ENCODE results near the gene SLF2. TPM values are rescaled to one million over a fixed set of nuclear protein-coding genes. Genes with fewer than 3 reads are reported as not detected.

SLF2 gene
- total and polyA plus RNA-seq, 9 donors: 19.6 to 81.9 (median 40.3) TPM

- 0 to 1% (median 1%) methylated on average over 10 of the region's 10 CpGs for whole genome bisulfite sequencing, 3 donors
- Histone ChIP-seq H3K27me3 (no peaks in the 10 kb centered on the region), H3K36me3 (no peaks in the 10 kb centered on the region), H3K27ac (peak overlapping the region in 1 of 2 donors; percentile 90), H3K4me3 (peak overlapping the region; percentile 97), H3K4me1 (ENCODE audit: insufficient read depth) (peaks cover 10% of the 10 kb centered on the region), H3K9me3 (no peaks in the 10 kb centered on the region)
- intact Hi-C loops (cut with DNase I): loop anchor here in 1 of 4 donors (2.0 kb wide), 1 partner anchor 33 kb away; no protein-coding TSS in a partner anchor
- TF ChIP-seq EP300 (IDR thresholded peaks at IDR 0.05): no peak
- no peak for TF ChIP-seq POLR2A (IDR thresholded peaks at IDR 0.05)
- no peak for TF ChIP-seq CTCF (IDR thresholded peaks at IDR 0.05)
- no peak for DNase-seq
Observed at GRCh38 chr10:100913470-100913865, 705 bp downstream of the SLF2 start.

GRCh38 chr10:100917071-100917470 lies 4.3 kb downstream of the SLF2 start:
- DNase-seq: no peak
- 77 to 86% (median 80%) methylated on average over 3 of the region's 3 CpGs for WGBS, 3 donors
- Histone ChIP-seq H3K9me3 (no peaks in the 10 kb centered on the region), H3K27me3 (no peaks in the 10 kb centered on the region), H3K36me3 (no peaks in the 10 kb centered on the region), H3K4me3 (no peak overlapping the region), H3K27ac (no peak overlapping the region), H3K4me1 (ENCODE audit: insufficient read depth) (no peaks in the 10 kb centered on the region)
- intact Hi-C loops (cut with DNase I): no loop called here
- TF ChIP-seq EP300 (IDR thresholded peaks at IDR 0.05) (no peak), CTCF (IDR thresholded peaks at IDR 0.05) (no peak), POLR2A (IDR thresholded peaks at IDR 0.05) (no peak)

- Histone ChIP-seq H3K4me3 (no peak overlapping the region), H3K27ac (no peak overlapping the region), H3K36me3 (no peaks in the 10 kb centered on the region), H3K9me3 (no peaks in the 10 kb centered on the region), H3K27me3 (no peaks in the 10 kb centered on the region), H3K4me1 (ENCODE audit: insufficient read depth) (no peaks in the 10 kb centered on the region)
- TF ChIP-seq EP300 (IDR thresholded peaks at IDR 0.05) (no peak), CTCF (IDR thresholded peaks at IDR 0.05) (no peak), POLR2A (IDR thresholded peaks at IDR 0.05) (no peak)
- no peak for DNase-seq
- intact Hi-C loops (cut with DNase I): no loop called here
Observed at GRCh38 chr10:100923580-100923979, 10.8 kb downstream of the SLF2 start.

- WGBS, 3 donors: 78 to 80% (median 80%) methylated on average over 5 of the region's 5 CpGs
- Histone ChIP-seq H3K4me3 (no peak overlapping the region), H3K36me3 (no peaks in the 10 kb centered on the region), H3K9me3 (no peaks in the 10 kb centered on the region), H3K4me1 (ENCODE audit: insufficient read depth) (no peaks in the 10 kb centered on the region), H3K27me3 (no peaks in the 10 kb centered on the region), H3K27ac (no peak overlapping the region)
- no peak for DNase-seq
- intact Hi-C loops (cut with DNase I): no loop called here
- TF ChIP-seq POLR2A (IDR thresholded peaks at IDR 0.05) (no peak), CTCF (IDR thresholded peaks at IDR 0.05) (no peak), EP300 (IDR thresholded peaks at IDR 0.05) (no peak)
Observed at GRCh38 chr10:100927266-100927665, 14.5 kb downstream of the SLF2 start.
